Activated CD4-positive, CD25-positive, alpha-beta regulatory T cell treated with anti-CD3 and anti-CD28 coated beads, Interleukin-2, amount 50 U/mL, for 72 hours (primary cell): ENCODE data around the gene KLRG1.

Source experiments
- DNase-seq: peaks from one replicate; pipeline ENCODE4 v3.0.0; 2021

KLRG1 gene

DNA sequence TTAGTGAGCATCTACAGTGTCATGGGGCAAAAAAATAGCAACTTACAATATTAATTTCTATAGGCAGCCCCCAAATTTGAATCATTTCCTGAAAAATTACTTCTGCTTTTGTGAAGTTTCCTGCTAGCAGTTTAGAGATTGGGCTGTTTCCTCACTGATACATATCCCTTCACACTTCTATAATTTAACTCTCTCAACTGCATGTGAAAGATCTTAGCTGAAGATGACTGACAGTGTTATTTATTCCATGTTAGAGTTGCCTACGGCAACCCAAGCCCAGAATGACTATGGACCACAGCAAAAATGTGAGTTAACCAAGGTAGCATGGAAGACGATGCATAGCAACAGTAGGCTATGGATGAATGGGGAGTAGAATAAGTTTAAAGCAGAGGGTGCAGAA is at the start of gene KLRG1:
Gene KLRG1 (plus strand): TSS at position 134 of the 400 bp plus-strand sequence. CDS start 90 bp downstream, at position 224.
- no peak for DNase-seq

- DNase-seq = no peak
These were observed 47.5 kb upstream of the KLRG1 start for GRCh38 chr12:8941691-8942478.

DNA sequence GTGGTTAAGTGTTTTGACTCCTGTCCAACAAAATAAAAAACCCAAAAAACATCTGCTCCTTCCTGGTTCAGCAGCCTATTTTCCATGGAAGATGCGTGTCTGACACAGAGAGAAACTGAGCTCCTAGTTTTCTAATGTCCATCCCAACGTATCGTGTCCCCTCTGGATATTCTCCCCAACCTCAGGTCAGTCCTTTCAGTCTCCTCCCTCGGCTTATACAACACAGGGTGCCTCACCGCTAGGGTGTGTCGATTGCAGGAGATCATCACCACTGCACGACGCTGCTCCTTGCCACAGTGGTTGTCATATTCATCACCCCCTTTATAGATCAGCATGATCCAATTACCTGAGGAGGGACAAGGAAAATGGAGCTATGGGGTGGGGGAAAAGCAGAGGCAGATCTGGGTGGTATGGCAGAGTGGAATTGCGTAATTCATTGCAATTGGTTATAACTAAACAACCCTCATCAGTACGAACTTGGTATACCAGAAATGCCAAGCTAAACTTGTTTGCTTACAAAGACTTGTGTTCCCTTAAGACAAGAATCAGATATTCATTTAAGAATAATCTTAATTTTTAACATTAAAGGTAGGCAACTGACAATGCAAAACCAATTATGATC is 45.7 kb upstream of the KLRG1 start:
- no peak for DNase-seq

GRCh38 chr12:8946733-8947132 is 42.6 kb upstream of the KLRG1 start:
- DNase-seq = no peak

DNA sequence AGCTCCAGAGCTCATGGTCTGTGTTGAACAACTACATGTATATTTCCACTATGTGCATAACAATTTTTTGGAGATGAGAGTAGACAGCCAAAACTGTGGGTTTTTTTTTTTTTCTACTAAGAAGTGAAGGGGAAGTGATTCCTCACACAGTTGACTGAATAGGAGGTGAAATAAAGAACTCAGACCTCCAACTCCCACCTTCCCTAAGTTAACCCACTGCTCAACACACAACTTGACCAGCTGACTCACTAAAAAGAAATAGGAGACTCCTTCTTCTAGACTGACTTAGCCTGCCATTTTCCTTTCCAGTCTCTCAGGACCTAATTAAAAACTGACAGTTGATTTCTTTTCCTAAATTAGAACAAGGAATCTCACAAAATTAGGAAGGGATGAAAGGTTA is 41.6 kb upstream of the KLRG1 start:
- DNase-seq = no peak

DNA sequence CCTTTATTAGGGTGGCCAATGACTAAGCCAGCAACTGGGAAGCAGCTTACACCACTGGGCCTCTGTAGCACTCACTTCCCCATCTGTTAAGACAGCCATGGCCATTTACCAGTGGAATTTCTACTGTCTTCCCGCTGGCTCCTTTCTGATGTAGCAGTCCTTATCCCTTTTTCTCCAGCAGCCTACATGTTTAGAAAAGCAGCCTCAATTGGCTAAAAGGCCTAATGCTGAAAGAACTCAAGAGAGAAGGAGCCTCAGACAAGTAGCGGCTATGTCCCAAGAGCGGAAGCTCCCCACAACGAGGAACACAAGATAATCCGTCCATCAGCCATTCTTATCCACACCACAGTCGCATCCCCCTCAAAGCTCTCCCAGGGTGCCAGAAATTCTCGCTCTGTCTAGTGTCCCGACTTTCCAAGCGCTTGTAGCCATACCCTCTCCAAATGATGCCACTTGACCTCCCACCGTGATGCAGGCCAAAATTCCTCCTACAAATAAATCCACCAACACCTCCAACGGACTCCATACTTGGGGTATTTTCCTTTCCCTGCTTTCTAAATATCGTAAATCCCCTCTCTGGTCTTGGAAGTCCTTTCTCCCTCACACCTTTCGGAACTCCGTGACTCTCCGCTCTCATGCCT is 40.5 kb upstream of the KLRG1 start:
- DNase-seq = no peak

GRCh38 chr12:8949342-8950220 is 39.8 kb upstream of the KLRG1 start, which contains the start of gene M6PR:
Gene M6PR, minus strand, starts transcription at chr12:8949645. Its CDS starts 3,241 bp downstream, at chr12:8946404.
- peak; percentile 89 for DNase-seq

- DNase-seq = no peak
These were observed 39.2 kb upstream of the KLRG1 start for GRCh38 chr12:8950221-8950527.

- DNase-seq = no peak
These were observed 38.5 kb upstream of the KLRG1 start for GRCh38 chr12:8950702-8951478.

GRCh38 chr12:8951744-8952143 is 37.6 kb upstream of the KLRG1 start:
- DNase-seq = no peak

GRCh38 chr12:8953773-8954402 is 35.5 kb upstream of the KLRG1 start:
- DNase-seq = no peak

DNA sequence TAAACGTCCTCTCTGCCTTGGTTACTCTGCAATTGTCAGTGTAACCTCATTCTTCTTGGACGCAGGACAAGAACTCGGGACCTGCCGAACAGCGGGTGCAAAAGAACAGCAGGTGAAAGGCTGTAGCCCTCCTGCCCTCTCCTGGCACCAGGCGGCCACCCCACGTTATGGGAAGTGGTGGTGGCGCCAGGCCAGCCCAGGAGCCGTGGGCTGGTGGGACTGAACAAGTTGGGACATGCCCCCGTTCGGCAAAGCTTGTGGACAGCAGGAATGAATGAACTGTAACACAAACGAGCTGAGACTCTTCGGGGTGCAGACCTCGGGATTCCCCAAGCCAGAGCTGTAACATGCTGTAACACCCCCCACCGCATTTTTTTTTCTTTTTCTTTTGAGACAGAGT is 33.3 kb upstream of the KLRG1 start:
- DNase-seq = no peak

GRCh38 chr12:8956772-8957171 is 32.6 kb upstream of the KLRG1 start:
- no peak for DNase-seq

DNA sequence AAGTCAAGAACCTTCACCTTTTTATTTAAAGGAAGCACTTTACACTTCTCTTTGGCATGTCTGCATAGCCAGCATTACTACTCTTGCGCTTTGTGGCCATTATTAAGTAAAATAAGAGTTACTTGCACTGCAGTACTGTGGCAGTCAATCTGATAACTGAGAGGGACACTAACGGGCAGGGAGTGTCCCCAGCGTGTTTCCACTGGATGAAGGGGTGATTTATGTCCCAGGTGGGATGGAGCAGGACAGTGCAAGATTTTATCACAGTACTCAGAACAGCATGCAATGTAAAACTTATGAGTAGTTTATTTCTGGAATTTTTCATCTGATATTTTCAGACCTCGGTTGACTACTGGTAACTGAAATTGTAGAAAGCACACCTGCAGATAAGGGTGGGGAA is 31.8 kb upstream of the KLRG1 start:
- no peak for DNase-seq

GRCh38 chr12:8958066-8958465 is 31.3 kb upstream of the KLRG1 start:
- DNase-seq = no peak

DNA sequence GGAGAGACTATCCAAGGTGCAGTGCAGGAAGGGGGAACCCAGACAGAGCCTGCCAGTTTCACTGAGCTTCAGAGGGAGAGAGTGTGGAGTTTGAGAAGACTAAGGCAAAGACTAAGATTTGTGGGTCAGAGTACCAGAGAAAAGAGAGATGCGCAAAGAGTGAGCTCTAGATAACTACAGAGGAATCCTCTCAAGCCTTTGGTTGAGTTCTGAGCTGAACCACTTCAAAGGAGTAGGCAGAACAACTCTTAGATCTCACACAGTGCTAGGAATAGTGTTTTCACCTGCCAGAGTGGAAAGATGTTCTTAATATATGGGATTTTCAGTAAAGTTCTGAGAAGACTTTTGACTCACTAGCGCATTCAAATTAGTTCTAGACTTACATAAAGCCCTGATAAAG is 29.2 kb upstream of the KLRG1 start:
- DNase-seq = no peak

GRCh38 chr12:8968761-8969160 is 20.6 kb upstream of the KLRG1 start:
- DNase-seq = no peak

DNA sequence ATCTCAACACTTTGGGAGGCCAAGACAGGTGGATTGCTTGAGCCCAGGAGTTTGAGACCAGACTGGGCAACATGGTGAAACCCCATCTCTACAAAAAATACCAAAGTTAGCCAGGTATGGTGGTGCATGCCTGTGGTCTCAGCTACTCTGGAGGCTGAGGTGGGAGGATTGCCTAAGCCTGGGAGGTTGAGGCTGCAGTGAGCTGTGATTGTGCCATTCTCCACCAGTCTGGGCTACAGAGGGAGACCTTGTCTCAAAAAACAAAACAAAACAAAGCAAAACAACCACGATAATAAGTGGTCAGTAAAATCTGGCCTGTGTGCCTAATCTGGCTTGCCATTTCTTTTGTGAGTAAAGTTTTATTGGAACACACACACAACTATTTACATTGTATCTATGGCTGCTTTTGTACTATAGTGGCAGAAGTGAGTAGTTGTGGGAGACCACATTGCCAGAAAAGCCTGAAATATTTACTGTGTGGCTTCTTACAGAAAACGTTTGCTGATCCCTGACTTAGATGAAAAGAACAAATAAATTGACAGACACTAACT is 19.4 kb upstream of the KLRG1 start:
- DNase-seq = no peak

DNA sequence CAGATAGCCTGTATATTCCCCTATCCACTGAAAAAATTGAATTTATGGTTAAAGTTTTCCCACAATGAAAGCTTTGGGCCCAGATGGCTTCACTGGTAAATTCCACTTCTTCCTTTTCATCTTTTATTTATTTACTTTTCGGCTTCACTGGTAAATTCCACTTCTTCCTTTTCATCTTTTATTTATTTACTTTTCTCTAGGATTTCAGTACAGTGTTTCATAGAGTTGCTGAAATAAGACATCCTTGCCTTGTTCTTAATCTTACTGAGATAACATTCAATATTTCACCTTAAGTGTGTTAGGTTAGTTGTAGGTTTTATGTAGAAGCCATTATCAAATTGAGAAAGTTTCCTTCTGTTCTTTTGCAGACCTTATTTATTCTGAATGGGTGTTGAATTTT is 18.9 kb upstream of the KLRG1 start:
- DNase-seq = no peak

GRCh38 chr12:8980137-8980536 is 9.2 kb upstream of the KLRG1 start:
- no peak for DNase-seq

DNA sequence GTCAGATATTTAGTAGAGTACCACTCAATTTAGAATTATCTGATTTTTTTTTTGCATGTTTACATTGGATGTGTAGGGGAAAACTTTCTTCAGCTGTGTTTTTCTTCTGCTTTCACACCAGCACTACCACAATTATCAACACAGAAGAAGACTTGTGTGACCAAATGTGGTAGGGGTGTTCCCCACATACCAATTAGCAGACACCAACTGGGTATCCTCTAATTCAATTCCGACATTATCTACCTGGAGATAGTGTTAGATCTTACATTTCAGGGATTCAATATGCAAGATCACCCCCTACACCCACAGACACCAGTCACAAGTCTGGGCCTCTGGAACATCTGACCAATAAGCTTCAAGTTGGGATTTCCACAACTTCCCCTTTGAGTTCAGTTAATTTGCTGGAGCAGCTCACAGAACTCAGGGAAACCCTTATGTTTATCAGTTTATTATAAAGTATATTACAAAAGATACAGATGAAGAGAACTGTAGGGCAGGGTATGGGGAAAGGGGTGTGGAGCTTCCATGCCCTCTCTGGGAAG is 4.1 kb upstream of the KLRG1 start:
- no peak for DNase-seq
